Fibroblast of lung (primary cell): ENCODE results near the gene FBLN2. TPM values are rescaled to one million over a fixed set of nuclear protein-coding genes. Genes with fewer than 3 reads are reported as not detected.

Experiments
- DNase-seq, 2 donors: peaks; one replicate each; pipeline versions ENCODE4 v3.0.0 to v3.0.0-alpha.2; 2010; ENCODE audit warnings: low read depth in 2 of 2
- H2AFZ ChIP-seq: 2 replicates; pipeline ENCODE4 v1.5.1; 2012; ENCODE audit warnings: low read length, control low read depth, inconsistent platforms
- H3K27ac ChIP-seq: 2 replicates; pipeline ENCODE4 v1.5.1; 2011; ENCODE audit warnings: low read length, control low read depth; ENCODE audit not compliant: insufficient read depth
- H3K27me3 ChIP-seq: 2 replicates; pipeline ENCODE4 v1.5.1; 2011; ENCODE audit warnings: mild to moderate bottlenecking, low read length; ENCODE audit not compliant: control insufficient read depth, insufficient read depth
- H3K36me3 ChIP-seq: 2 replicates; pipeline ENCODE4 v1.5.1; 2011; ENCODE audit warnings: low read length; ENCODE audit not compliant: control insufficient read depth, insufficient read depth
- H3K4me1 ChIP-seq: 2 replicates; pipeline ENCODE4 v1.5.1; 2011; ENCODE audit warnings: low read length; ENCODE audit not compliant: control insufficient read depth, insufficient read depth; ENCODE audit errors: extremely low read depth
- H3K4me2 ChIP-seq: 2 replicates; pipeline ENCODE4 v1.5.1; 2011; ENCODE audit warnings: low read length, control low read depth; ENCODE audit not compliant: insufficient read depth; ENCODE audit errors: extremely low read depth
- H3K4me3 ChIP-seq, 4 experiments: fragments of 200-600 bp in 1 of 4; sonication (generic) in 1 of 4; replicated peaks in 1 of 4; 2 replicates each; pipeline ENCODE4 v1.5.1; 2011 to 2016; ENCODE audit warnings: low read length in 4 of 4, low read depth in 3 of 4, mild to moderate bottlenecking in 3 of 4, control low read depth in 2 of 4, inconsistent platforms in 1 of 4, mixed read lengths in 1 of 4; ENCODE audit not compliant: insufficient read depth in 1 of 4; ENCODE audit errors: control extremely low read depth in 1 of 4
- H3K79me2 ChIP-seq: 2 replicates; pipeline ENCODE4 v1.5.1; 2012; ENCODE audit warnings: mild to moderate bottlenecking, low read length, inconsistent platforms; ENCODE audit not compliant: control insufficient read depth, insufficient read depth
- H3K9ac ChIP-seq: 2 replicates; pipeline ENCODE4 v1.5.1; 2011; ENCODE audit warnings: mild to moderate bottlenecking, low read length, control low read depth; ENCODE audit not compliant: insufficient read depth
- H3K9me3 ChIP-seq: 2 replicates; pipeline ENCODE4 v1.5.1; 2012; ENCODE audit warnings: low read depth, low read length; ENCODE audit not compliant: control insufficient read depth, insufficient read depth
- H4K20me1 ChIP-seq: 2 replicates; pipeline ENCODE4 v1.5.1; 2011; ENCODE audit warnings: low read length; ENCODE audit not compliant: control insufficient read depth, insufficient read depth; ENCODE audit errors: extremely low read depth
- EZH2 ChIP-seq: IDR thresholded peaks from 2 replicates; pipeline ENCODE4 v1.5.1; 2012; ENCODE audit warnings: low read length, control low read depth, mild to moderate bottlenecking; ENCODE audit errors: missing control alignments
- polyA plus RNA-seq, 2 donors: library from polyadenylated mRNA; depleted of rRNA in 1 of 2; stranded (reverse) in 1 of 2; unstranded in 1 of 2; fragments of >200 nt; gene quantifications; 2 replicates each; pipeline ENCODE4 v1.2.1, GENCODE V29; 2011 to 2012; ENCODE audit warnings: missing spikeins in 1 of 2
- total RNA-seq: library from RNA; depleted of rRNA; stranded (reverse); fragments of >200 nt; gene quantifications from 2 replicates; pipeline ENCODE4 v1.2.1, GENCODE V29; 2014
- TF ChIP-seq, protein P1 (sequence below), 2 donors: IDR thresholded peaks in 1 of 2; conservative IDR thresholded peaks in 1 of 2; 1 replicate in 1 of 2; 2 replicates in 1 of 2; pipeline ENCODE4 v1.5.1; 2011 to 2012; ENCODE audit warnings: low read length in 2 of 2, control low read depth in 1 of 2, inconsistent platforms in 1 of 2, low read depth in 1 of 2, mild to moderate bottlenecking in 1 of 2

FBLN2 gene
- total and polyA plus RNA-seq, 2 donors (not counting 1 experiment from before 2014, with no cell fraction given): 25.4 to 138 TPM

DNA sequence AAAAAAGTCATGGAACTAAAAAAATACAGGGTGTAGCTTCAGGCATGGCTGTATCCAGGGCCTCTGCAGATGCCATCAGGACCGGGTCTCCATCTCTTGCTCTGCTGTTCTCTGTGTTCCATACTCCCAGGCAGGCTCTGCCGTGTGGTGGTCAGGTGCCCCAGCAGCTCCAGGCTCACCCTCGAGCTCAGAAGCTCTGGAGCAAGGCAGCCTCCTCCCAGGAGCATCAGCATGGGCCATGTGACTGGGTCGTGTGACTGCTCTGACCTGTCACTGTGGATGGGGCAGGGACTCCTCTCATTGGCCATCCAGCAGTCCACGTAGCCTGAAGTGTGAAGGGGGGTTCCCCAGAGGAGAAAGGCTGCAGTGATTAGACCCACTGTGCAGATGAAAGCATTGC is 8.5 kb downstream of the FBLN2 start:
- DNase-seq: no peak
- Histone ChIP-seq H3K36me3 (no peaks in the 10 kb centered on the region), H3K9ac (no peak overlapping the region), H4K20me1 (no peaks in the 10 kb centered on the region), H3K27me3 (no peaks in the 10 kb centered on the region), H3K4me1 (no peaks in the 10 kb centered on the region), H3K79me2 (no peaks in the 10 kb centered on the region), H3K4me3 (no peak overlapping the region), H3K9me3 (no peaks in the 10 kb centered on the region), H3K4me2 (no peak overlapping the region), H3K27ac (no peak overlapping the region), H2AFZ (no peak overlapping the region)
- TF ChIP-seq EZH2: no peak
- TF ChIP-seq, protein P1, sequence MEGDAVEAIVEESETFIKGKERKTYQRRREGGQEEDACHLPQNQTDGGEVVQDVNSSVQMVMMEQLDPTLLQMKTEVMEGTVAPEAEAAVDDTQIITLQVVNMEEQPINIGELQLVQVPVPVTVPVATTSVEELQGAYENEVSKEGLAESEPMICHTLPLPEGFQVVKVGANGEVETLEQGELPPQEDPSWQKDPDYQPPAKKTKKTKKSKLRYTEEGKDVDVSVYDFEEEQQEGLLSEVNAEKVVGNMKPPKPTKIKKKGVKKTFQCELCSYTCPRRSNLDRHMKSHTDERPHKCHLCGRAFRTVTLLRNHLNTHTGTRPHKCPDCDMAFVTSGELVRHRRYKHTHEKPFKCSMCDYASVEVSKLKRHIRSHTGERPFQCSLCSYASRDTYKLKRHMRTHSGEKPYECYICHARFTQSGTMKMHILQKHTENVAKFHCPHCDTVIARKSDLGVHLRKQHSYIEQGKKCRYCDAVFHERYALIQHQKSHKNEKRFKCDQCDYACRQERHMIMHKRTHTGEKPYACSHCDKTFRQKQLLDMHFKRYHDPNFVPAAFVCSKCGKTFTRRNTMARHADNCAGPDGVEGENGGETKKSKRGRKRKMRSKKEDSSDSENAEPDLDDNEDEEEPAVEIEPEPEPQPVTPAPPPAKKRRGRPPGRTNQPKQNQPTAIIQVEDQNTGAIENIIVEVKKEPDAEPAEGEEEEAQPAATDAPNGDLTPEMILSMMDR (conservative IDR thresholded peaks at IDR 0.05 in 1 of 2, IDR thresholded peaks at IDR 0.05 in 1 of 2; ENCODE audit: low read depth in 1 of 2, low read length in 2 of 2): no peak

DNA sequence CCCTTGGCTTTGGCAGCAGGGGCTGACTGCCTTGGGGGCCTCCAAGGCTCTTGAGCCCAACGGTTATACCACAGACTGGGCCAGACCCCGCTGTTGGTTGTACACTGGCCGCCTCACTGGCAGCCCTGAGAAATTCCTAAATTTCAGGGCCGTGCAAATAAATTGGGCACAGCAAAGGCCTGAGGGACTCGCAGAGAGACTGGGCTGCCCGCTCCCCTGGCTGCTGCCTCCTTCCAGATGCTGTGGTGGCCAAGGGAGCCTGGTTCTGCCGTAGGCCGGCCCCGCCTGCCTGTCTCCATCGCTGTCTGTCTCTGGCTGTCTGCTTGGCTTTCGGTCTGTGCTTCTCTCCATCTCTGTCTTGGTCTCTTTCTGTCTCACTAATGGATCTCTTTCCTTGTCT is 9.0 kb downstream of the FBLN2 start:
- Histone ChIP-seq H3K4me1 (no peaks in the 10 kb centered on the region), H3K9me3 (no peaks in the 10 kb centered on the region), H2AFZ (no peak overlapping the region), H3K27ac (no peak overlapping the region), H3K79me2 (no peaks in the 10 kb centered on the region), H3K36me3 (no peaks in the 10 kb centered on the region), H3K4me2 (no peak overlapping the region), H4K20me1 (no peaks in the 10 kb centered on the region), H3K4me3 (no peak overlapping the region), H3K27me3 (no peaks in the 10 kb centered on the region), H3K9ac (no peak overlapping the region)
- DNase-seq: no peak
- no peak for TF ChIP-seq EZH2
- TF ChIP-seq, protein P1 (conservative IDR thresholded peaks at IDR 0.05 in 1 of 2, IDR thresholded peaks at IDR 0.05 in 1 of 2; ENCODE audit: low read depth in 1 of 2, low read length in 2 of 2): no peak

DNA sequence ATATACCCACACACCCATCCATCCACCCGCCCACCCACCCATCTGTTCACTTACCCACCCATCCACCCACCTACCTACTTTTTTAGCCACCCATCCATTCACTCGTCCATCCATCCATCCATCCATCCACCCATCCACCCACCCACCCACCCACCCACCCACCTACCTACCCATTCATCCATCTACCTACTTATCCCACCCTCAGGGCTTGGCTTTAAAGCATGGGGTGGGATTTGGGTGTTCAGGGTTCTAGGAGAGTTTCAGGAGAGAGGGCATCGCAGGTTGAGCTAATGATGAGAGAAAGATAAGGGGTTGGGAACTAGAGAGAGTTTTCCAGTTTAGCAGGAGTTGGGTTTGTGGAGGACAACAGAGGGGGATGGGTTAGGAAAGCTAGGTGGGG is 9.7 kb downstream of the FBLN2 start:
- no peak for DNase-seq
- Histone ChIP-seq H3K4me1 (no peaks in the 10 kb centered on the region), H3K9ac (no peak overlapping the region), H3K36me3 (no peaks in the 10 kb centered on the region), H3K27ac (no peak overlapping the region), H3K79me2 (no peaks in the 10 kb centered on the region), H3K27me3 (no peaks in the 10 kb centered on the region), H4K20me1 (no peaks in the 10 kb centered on the region), H3K4me2 (no peak overlapping the region), H3K4me3 (no peak overlapping the region), H2AFZ (no peak overlapping the region), H3K9me3 (no peaks in the 10 kb centered on the region)
- TF ChIP-seq EZH2: no peak
- TF ChIP-seq, protein P1 (conservative IDR thresholded peaks at IDR 0.05 in 1 of 2, IDR thresholded peaks at IDR 0.05 in 1 of 2; ENCODE audit: low read depth in 1 of 2, low read length in 2 of 2): no peak
